ENCODE measurements around the gene HOXD12. TPM values are rescaled to one million over a fixed set of nuclear protein-coding genes. Genes with fewer than 3 reads are reported as not detected.
A peak's percentile ranks its signal among the peaks of the same experiment; 100 is the strongest.

Gene HOXD12
- total and polyA plus RNA-seq, 2 experiments from 2014 or later: not detected

GRCh38 chr2:176130957-176131847, 31.6 kb downstream of the HOXD12 start:
- TF ChIP-seq ETS1 (IDR thresholded peaks at IDR 0.05) (no peak), POLR2AphosphoS5 (IDR thresholded peaks at IDR 0.05; ENCODE audit: low read depth) (no peak), CTCF (conservative IDR thresholded peaks at IDR 0.05; ENCODE audit: low read depth in 2 of 2) (no peak), EZH2 (IDR thresholded peaks at IDR 0.05; ENCODE audit: low read depth, unreplicated experiment) (peak; percentile 73), REST (IDR thresholded peaks at IDR 0.05; ENCODE audit: unreplicated experiment) (no peak), ZNF331 (CRISPR knock-in tag; IDR thresholded peaks at IDR 0.05; ENCODE audit: low read depth) (no peak)
- H3K36me3 ChIP-seq (ENCODE audit: insufficient read depth): no peaks in the 10 kb centered on the region
- Mint-ChIP-seq H3K4me3 (peak overlapping the region; percentile 59; the same call in 1 of the 3 replicates), H3K9me3 (peaks cover 5% of the 10 kb centered on the region; the same call in 1 of the 3 replicates), H3K36me3 (ENCODE audit: low read depth) (no peaks in the 10 kb centered on the region; the same call in 2 of the 3 replicates), H3K27me3 (ENCODE audit: insufficient read depth, low read depth, poor library complexity) (peaks cover 96% of the 10 kb centered on the region), H3K4me1 (peaks cover 33% of the 10 kb centered on the region), H3K27ac (no peak overlapping the region)
- peak overlapping the region; percentile 67; the same call in 1 of the 2 replicates for H3K4me2 ChIP-seq
- no peak overlapping the region for H3K27ac ChIP-seq (ENCODE audit: low read depth)
- DNase-seq (ENCODE audit: low spot score) (no peak), ATAC-seq (no peak)
- peaks cover 100% of the 10 kb centered on the region for H3K27me3 ChIP-seq (ENCODE audit: insufficient read depth)
- peaks cover 36% of the 10 kb centered on the region for H3K4me1 ChIP-seq (ENCODE audit: insufficient read depth)
- H3F3A ChIP-seq (replicated peaks; ENCODE audit: low read depth): peaks cover 65% of the 10 kb centered on the region
- H2AFZ ChIP-seq: no peak overlapping the region
- H4K20me1 ChIP-seq (replicated peaks; ENCODE audit: insufficient read depth): peaks cover 56% of the 10 kb centered on the region
- no peaks in the 10 kb centered on the region for H3K9me2 ChIP-seq (ENCODE audit: insufficient read depth)
- H3K4me3 ChIP-seq: peak overlapping the region; percentile 47; the same call in 1 of the 2 replicates
- no peaks in the 10 kb centered on the region for H3K79me2 ChIP-seq (replicated peaks; ENCODE audit: insufficient read depth)

- Histone ChIP-seq H3K4me3 (no peak overlapping the region), H3K79me2 (replicated peaks; ENCODE audit: insufficient read depth) (no peaks in the 10 kb centered on the region), H3K4me2 (no peak overlapping the region), H2AFZ (no peak overlapping the region), H3K36me3 (ENCODE audit: insufficient read depth) (no peaks in the 10 kb centered on the region), H4K20me1 (replicated peaks; ENCODE audit: insufficient read depth) (peaks cover 50% of the 10 kb centered on the region), H3K27me3 (ENCODE audit: insufficient read depth) (peaks cover 100% of the 10 kb centered on the region), H3K4me1 (ENCODE audit: insufficient read depth) (peaks cover 38% of the 10 kb centered on the region), H3K9me2 (ENCODE audit: insufficient read depth) (no peaks in the 10 kb centered on the region), H3F3A (replicated peaks; ENCODE audit: low read depth) (peaks cover 59% of the 10 kb centered on the region), H3K27ac (ENCODE audit: low read depth) (no peak overlapping the region)
- peaks cover 5% of the 10 kb centered on the region; the same call in 1 of the 3 replicates for H3K9me3 Mint-ChIP-seq
- H3K27me3 Mint-ChIP-seq (ENCODE audit: insufficient read depth, low read depth, poor library complexity): peaks cover 95% of the 10 kb centered on the region
- TF ChIP-seq REST (IDR thresholded peaks at IDR 0.05; ENCODE audit: unreplicated experiment): no peak
- no peak for TF ChIP-seq CREB1 (CRISPR knock-in tag; IDR thresholded peaks at IDR 0.05; ENCODE audit: low read depth)
- TF ChIP-seq ETS1 (IDR thresholded peaks at IDR 0.05): no peak
- ATAC-seq (no peak), DNase-seq (ENCODE audit: low spot score) (no peak)
- H3K4me3 Mint-ChIP-seq: no peak overlapping the region
- peaks cover 33% of the 10 kb centered on the region for H3K4me1 Mint-ChIP-seq
- H3K27ac Mint-ChIP-seq: no peak overlapping the region
- no peaks in the 10 kb centered on the region; the same call in 2 of the 3 replicates for H3K36me3 Mint-ChIP-seq (ENCODE audit: low read depth)
Measured at GRCh38 chr2:176131848-176132158, 32.2 kb downstream of the HOXD12 start.
